Measurements from ENCODE around the gene NANOS3. TPM values are rescaled to one million over a fixed set of nuclear protein-coding genes. Genes with fewer than 3 reads are reported as not detected.

Gene NANOS3
- total and polyA plus RNA-seq, 9 of the 15 experiments (the other 6 are each of a cell fraction or from before 2014, with no cell fraction given), result not detected

DNA sequence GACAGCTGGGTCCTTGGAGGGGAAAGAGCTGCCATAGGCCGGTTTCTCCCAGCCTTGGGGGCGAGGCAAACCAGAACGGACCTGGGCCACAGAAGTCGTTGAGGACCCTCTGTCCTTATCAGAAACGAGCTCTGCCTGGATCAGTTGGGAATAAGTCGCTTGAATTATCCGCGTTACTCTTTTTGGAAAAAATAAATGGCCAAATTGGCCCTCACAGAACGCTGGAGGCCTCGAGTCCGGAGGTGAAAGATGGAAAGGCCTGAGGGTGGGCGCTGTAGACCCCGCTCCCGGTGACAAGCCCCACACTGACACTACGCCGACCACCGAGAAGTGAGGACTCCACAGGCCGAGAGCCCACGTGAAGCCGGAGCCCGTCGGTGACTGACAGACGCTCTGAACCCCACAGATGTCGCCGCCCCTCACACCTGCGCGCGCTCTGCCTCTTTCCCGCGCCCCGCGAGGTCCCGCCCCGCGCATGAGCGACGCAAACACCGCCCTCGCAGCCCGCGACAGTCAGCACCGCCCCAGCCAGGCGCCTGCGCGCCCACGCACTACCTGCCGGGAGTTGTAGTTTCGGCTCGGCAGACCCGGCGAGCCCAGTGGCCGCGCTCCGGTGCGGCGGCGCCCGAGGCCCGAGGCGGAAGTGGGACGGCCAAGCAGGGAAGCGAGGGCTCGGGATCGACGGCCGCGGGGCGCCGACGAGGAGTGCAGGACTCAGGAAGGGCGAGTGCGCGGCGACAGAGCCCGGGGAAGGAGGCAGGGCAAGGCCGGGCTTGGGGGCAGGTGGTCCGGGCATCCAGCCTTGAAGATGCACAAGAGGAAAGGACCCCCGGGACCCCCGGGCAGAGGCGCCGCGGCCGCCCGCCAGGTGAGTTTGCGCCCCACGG lies 28.9 kb downstream of the NANOS3 start, which contains the start of the genes BRME1 and CC2D1A (continued):
- TF ChIP-seq, protein P1, sequence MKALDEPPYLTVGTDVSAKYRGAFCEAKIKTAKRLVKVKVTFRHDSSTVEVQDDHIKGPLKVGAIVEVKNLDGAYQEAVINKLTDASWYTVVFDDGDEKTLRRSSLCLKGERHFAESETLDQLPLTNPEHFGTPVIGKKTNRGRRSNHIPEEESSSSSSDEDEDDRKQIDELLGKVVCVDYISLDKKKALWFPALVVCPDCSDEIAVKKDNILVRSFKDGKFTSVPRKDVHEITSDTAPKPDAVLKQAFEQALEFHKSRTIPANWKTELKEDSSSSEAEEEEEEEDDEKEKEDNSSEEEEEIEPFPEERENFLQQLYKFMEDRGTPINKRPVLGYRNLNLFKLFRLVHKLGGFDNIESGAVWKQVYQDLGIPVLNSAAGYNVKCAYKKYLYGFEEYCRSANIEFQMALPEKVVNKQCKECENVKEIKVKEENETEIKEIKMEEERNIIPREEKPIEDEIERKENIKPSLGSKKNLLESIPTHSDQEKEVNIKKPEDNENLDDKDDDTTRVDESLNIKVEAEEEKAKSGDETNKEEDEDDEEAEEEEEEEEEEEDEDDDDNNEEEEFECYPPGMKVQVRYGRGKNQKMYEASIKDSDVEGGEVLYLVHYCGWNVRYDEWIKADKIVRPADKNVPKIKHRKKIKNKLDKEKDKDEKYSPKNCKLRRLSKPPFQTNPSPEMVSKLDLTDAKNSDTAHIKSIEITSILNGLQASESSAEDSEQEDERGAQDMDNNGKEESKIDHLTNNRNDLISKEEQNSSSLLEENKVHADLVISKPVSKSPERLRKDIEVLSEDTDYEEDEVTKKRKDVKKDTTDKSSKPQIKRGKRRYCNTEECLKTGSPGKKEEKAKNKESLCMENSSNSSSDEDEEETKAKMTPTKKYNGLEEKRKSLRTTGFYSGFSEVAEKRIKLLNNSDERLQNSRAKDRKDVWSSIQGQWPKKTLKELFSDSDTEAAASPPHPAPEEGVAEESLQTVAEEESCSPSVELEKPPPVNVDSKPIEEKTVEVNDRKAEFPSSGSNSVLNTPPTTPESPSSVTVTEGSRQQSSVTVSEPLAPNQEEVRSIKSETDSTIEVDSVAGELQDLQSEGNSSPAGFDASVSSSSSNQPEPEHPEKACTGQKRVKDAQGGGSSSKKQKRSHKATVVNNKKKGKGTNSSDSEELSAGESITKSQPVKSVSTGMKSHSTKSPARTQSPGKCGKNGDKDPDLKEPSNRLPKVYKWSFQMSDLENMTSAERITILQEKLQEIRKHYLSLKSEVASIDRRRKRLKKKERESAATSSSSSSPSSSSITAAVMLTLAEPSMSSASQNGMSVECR (CRISPR knock-in tag; IDR thresholded peaks at IDR 0.05), result peak; percentile 44; the same call in 1 of the 2 replicates
- TF ChIP-seq MYC (IDR thresholded peaks at IDR 0.05; ENCODE audit: low read depth, low read length) (peak; percentile 81; the same call in 1 of the 2 replicates), MYC (CRISPR knock-in tag; IDR thresholded peaks at IDR 0.05; ENCODE audit: borderline replicate concordance, low read depth) (peak; percentile 46; the same call in 1 of the 2 replicates), CXXC5 (CRISPR knock-in tag; IDR thresholded peaks at IDR 0.05) (peak; percentile 99), MYBL2 (IDR thresholded peaks at IDR 0.05; ENCODE audit: low read depth) (no peak), MYBL2 (CRISPR knock-in tag; IDR thresholded peaks at IDR 0.05; ENCODE audit: borderline replicate concordance) (no peak), PML (IDR thresholded peaks at IDR 0.05; ENCODE audit: low read length) (peak; percentile 40; the same call in 1 of the 2 replicates), HNRNPK (IDR thresholded peaks at IDR 0.05; ENCODE audit: low read depth, low read length, poor library complexity, severe bottlenecking) (no peak), KLF1 (tag; IDR thresholded peaks at IDR 0.05) (peak; percentile 69; the same call in 1 of the 2 replicates), U2AF1 (optimal IDR thresholded peaks at IDR 0.05; ENCODE audit: low read depth, low read length) (peak; percentile 61), BRD9 (IDR thresholded peaks at IDR 0.05; ENCODE audit: low read depth, partially characterized antibody) (no peak), TRIM28 (IDR thresholded peaks at IDR 0.05) (no peak), KDM2B (CRISPR knock-in tag; IDR thresholded peaks at IDR 0.05) (no peak), SMARCC2 (IDR thresholded peaks at IDR 0.05; ENCODE audit: low read depth) (no peak)
- TF ChIP-seq, protein P2, sequence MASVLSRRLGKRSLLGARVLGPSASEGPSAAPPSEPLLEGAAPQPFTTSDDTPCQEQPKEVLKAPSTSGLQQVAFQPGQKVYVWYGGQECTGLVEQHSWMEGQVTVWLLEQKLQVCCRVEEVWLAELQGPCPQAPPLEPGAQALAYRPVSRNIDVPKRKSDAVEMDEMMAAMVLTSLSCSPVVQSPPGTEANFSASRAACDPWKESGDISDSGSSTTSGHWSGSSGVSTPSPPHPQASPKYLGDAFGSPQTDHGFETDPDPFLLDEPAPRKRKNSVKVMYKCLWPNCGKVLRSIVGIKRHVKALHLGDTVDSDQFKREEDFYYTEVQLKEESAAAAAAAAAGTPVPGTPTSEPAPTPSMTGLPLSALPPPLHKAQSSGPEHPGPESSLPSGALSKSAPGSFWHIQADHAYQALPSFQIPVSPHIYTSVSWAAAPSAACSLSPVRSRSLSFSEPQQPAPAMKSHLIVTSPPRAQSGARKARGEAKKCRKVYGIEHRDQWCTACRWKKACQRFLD (CRISPR knock-in tag; IDR thresholded peaks at IDR 0.05), result no peak; the same call in 1 of the 2 replicates
- TF ChIP-seq, protein P3, sequence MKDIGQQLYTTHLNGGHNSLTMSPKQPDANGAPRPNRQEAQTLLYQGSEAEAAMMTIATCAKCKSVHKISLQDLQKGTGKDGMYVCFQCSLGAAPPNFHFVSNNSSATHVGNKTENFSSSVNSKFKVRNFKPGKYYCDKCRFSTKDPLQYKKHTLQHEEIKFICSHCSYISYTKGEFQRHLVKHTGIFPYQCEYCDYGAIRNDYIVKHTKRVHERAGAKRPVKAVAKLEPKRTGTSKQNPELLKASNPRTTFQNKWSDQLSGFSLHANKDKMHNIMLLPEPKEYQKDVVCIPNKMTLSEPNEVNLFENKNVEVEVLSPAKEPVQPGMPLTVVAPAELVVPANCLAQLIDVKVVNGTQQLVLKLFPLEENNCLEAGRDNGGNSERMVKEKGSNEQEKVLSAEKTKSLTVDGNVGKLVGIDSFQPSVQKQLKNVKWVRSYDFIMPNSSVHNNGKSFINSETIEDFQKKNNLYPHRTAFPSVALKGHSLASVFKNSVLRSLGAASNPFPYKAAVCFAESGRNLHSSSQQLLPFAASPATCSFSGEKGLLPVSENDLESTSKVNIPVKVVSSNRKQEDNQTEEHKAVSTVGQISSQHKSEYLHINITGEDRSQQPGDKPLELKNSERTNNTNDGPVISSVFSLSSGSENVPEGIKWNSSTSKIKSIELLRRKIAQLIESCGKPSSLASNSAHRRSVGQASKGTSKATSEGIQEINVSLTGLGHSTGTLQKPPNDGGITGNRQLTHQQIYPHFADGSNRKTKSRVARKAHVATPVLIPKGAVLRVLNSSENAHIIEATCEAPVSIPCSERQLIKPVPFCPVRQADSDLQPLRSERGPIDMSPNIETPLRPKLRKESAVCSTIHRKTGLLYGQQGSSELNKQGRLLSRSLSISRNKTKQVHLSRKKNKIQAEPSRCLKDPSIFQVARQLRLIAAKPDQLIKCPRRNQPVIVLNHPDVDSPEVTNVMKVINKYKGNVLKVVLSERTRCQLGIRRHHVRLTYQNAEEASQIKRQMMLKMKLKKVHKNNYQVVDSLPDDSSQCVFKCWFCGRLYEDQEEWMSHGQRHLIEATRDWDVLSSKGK (CRISPR knock-in tag; IDR thresholded peaks at IDR 0.05), result no peak
